Tongue (tissue), 2 donors: Measurements from ENCODE around the gene NRG3. TPM values are rescaled to one million over a fixed set of nuclear protein-coding genes. Genes with fewer than 3 reads are reported as not detected.

Experiments used
- DNase-seq: peaks from one replicate; pipeline ENCODE4 v3.0.0-alpha.2; 2015
- total RNA-seq: library from RNA; depleted of rRNA; stranded (reverse); fragments of >200 nt; gene quantifications from one replicate; pipeline ENCODE4 v1.2.3, GENCODE V29; 2014

The NRG3 gene
- total RNA-seq, 1 donor from 2014 or later, result 0.31 TPM

DNA sequence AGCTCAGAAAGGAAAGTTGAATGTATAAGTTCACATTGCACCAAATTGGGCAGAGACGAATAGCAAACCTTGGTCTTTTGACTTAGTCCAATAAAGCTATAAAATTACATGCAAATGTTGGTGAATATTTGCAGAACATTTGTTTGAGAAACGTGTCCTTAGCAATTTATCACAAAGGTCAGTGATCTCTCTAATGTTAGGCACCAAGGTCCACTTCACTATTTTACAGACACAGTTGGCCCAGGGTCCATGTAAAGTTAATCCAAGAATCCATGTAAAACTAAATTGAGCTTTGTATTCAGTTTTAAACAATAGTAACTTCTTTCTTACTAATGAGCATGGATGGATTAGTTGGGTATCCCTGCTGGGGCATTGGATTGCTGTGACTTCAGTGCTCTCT lies 617.7 kb downstream of the NRG3 start:
- DNase-seq, result no peak

DNA sequence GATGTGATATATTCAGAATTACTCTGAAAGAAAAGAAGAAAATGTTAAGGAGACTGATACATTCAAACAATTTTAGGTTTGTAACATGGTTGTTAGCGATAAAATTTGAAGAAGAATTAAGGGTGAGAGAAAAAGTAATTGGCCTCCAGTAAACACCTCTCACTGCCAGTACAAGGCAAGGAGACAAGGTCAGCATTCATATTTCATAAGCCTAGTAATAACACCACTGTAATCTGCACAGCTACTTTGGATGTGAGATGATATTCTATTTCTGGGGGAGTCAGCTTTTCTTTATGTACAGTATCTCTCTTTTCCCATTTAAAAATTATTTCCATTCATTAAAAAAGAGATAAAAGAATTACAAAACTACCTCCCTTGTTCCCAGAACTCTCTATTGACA lies 621.1 kb downstream of the NRG3 start:
- DNase-seq, result no peak

DNA sequence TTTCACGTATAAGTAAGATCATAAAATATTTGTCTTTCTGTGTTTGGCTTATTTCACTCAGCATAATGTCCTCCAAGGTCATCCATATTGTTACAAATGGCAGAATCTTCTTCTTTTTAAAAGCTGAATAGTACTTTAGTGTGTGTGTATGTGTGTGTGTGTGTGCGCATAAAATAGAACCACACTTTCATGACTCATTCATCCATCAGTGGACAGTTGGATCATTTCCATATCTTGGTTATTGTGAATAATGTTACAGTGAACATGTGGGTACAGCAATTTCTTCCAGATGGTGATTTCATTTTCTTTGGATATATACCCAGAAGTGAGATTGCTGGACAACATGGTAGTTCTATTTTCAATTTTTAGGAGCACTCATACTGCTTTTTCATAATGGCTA lies 622.4 kb downstream of the NRG3 start:
- no peak for DNase-seq

GRCh38 chr10:82498976-82499375 lies 624.0 kb downstream of the NRG3 start:
- DNase-seq, result no peak

- no peak for DNase-seq
These were observed 630.0 kb downstream of the NRG3 start for GRCh38 chr10:82505009-82505408.

DNA sequence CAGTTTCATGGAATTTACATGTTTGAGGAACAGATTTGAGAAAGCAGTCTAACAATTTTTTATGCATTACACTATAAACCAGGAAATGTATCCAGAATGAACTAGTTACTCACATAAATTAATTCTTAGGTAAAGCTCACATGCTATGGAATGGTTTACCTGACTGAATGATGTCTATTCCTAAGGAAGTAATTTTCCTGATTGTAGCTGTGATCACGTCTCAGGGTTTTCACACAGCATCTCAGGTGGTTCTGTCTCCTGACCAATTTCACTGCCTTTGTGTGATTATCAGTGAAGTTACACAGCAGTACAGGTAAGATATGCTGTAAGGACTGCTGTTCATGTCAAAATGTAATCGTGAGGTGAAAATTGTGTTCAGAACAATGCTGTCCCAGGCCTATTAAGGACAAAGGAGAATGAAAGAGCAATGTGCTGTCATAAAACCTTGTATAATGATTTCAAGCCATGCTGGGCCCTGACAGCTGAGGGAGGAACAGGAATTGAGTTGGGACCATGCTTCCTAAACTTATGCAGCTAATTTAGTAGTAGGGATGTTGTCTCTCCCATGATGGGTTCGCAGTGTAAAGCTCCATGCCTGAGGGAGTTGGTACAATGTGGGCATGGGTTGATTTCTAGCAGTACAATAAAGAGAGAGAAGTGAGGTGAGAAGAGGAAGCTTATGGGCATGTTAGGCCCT lies 631.8 kb downstream of the NRG3 start:
- DNase-seq, result no peak

GRCh38 chr10:82515256-82515655 lies 640.3 kb downstream of the NRG3 start:
- DNase-seq, result no peak

- DNase-seq, result no peak
These were observed 654.1 kb downstream of the NRG3 start for GRCh38 chr10:82529062-82529461.

GRCh38 chr10:82535457-82535856 lies 660.5 kb downstream of the NRG3 start:
- DNase-seq, result no peak

DNA sequence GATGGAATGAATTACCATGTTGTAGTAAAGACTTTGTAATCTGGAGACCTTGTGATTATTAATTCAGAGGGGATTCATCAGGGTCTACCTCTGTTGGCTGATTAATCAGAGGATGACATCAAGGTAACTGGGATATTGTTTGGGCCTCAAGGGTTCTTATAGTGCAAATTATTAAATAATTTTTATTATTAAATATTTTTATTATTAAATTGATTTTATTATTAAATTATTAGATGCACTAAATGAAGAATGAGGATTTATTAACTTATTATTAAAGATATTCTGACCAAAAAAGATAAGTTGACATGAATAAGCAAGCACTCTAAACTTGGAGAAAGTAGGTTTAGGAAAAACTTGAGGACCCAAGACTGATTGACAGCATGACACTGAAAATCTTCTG lies 661.7 kb downstream of the NRG3 start:
- DNase-seq, result no peak

- DNase-seq, result no peak
These were observed 663.3 kb downstream of the NRG3 start for GRCh38 chr10:82538272-82538671.

GRCh38 chr10:82543631-82544030 lies 668.6 kb downstream of the NRG3 start:
- no peak for DNase-seq

GRCh38 chr10:82544377-82544776 lies 669.4 kb downstream of the NRG3 start:
- DNase-seq, result no peak

GRCh38 chr10:82551506-82551905 lies 676.5 kb downstream of the NRG3 start:
- DNase-seq, result no peak

DNA sequence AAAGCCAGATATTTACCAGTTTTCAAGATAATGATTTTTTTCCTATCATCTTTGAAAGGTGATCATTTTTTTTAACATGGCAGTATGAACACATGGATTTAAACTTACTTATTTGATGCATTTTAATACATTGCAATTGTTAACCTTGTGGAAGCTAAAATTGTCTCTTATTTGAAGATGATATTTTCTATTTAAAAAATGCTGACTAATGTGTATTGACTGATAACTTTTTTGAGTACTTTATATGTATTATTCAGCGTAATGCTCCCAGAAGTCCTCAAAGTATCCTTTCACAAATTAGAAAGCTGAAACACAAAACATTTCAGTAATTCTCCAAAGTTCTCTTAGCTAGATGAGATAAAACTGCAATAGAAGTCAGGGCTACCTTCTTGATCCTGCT lies 677.3 kb downstream of the NRG3 start:
- DNase-seq, result no peak

DNA sequence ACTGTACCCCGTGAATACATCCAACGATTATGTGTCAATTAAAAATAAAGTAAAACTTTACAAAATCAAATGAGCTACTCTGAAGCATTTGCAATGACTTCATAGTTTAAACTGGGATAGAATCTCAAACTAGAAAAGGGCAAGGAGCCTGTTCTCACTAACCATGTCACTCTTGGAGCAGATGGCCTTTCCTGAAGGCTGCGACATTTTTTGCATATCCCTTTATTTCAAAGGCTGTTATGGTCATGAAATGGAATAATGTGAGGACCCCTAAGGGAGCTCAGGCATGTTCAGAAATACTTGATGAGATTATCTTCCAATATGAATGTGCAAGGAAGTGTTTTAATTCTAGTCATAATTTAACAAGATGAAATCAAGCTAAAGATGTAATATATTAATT lies 679.4 kb downstream of the NRG3 start:
- no peak for DNase-seq

DNA sequence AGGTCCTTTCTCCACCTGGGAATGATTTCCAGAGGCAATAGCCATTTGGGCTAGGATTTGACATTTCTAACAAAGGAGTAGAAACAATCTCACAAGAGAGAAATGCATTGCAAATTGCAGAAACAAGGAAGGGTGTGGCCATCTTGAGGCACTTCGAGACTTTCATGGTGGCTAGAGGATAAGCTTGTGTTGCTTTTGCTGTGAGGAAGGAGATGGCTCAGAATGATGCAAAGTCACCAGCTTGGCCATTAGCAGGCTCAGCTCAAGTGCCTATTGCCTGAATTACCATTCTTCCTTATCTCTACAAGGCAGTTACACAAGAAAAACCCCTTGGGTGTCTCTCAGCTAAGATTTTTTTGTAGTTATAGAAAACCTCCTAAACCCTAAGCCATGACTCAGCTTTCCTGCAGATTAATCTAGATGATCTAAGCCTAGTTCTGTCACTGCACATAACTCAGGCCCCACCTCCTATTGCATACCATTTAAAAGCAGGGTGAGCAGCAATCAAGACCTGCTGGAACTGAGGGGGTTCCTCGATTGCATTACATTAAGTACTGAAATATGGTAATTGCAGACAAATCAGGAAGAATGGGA lies 683.1 kb downstream of the NRG3 start:
- DNase-seq, result no peak

GRCh38 chr10:82564353-82565196 lies 689.6 kb downstream of the NRG3 start:
- DNase-seq, result no peak

DNA sequence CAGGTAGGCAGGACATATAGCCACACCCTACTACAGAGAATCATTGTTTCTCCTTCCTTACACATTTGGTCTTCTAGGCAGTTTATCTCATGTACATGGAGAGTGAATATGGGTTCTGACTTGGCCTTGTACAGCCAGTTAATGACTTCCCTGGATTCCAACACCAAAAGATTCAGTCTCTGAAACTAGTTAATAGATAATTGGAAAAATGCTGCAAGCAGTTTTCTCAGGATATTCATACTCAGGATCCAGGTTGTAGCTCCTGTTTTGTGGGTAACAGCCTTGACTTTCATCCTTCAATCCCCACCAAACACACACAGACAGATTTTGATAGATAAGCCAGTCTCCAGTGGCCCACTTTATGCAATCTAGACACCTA lies 690.2 kb downstream of the NRG3 start:
- no peak for DNase-seq

DNA sequence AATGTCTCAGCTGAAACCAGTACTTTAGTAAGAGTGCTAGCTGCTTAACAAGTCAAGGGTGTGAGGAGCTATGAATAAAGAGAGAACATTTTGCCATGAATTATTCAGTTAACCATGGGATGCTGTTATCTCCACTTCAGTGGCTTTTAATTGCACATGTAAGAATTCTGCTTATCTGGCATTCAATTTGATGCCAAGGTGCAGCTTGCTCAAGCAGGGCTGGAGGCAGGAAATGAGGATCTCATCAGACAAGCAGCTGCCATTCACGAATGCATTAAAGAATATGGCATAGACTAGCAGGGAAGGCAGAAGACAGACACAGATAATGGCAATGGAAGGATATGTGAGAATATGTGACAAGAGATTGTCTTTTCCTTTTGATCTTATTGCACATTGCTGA lies 697.8 kb downstream of the NRG3 start:
- DNase-seq, result no peak

- DNase-seq, result no peak
These were observed 699.1 kb downstream of the NRG3 start for GRCh38 chr10:82574081-82574480.

GRCh38 chr10:82575318-82575717 lies 700.3 kb downstream of the NRG3 start:
- DNase-seq, result no peak

- DNase-seq, result no peak
These were observed 701.1 kb downstream of the NRG3 start for GRCh38 chr10:82576093-82576492.

DNA sequence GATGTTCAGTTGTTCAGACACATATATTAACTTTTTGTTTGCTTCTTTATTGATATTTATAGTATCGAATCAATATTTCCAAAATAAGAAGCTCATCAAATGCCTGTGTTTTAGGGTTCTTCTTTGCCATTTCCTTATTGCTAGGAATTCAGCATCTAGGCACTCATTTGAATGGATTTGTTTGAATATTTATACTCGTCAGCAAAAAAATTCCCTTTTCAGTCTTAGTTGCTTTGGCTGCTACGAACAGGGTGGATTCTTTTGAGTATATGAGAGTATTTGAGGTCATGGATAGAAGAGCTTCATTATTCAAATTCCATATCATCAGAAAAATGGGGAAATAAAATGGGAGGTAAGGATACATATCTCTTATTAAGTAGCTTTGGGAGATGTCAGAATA lies 706.9 kb downstream of the NRG3 start:
- DNase-seq, result no peak
